ENCODE results near the gene ACTN1. TPM values are rescaled to one million over a fixed set of nuclear protein-coding genes. Genes with fewer than 3 reads are reported as not detected.

The ACTN1 gene
- total and polyA plus RNA-seq, 10 of the 15 experiments (the other 5 are each of a cell fraction or from before 2014, with no cell fraction given) = 0.14 to 39.4 (median 2.6) TPM

- DNase-seq (ENCODE audit: low read depth, low spot score) = no peak
- peak; percentile 70 for ATAC-seq
Observed at GRCh38 chr14:68834816-68835215, 144.3 kb downstream of the ACTN1 start.

GRCh38 chr14:68828698-68829097 lies 150.4 kb downstream of the ACTN1 start:
- ChIA-PET RAD21 (ENCODE audit: unreplicated experiment) (interaction anchor here (0.9 to 1.8 kb wide), 4 partner anchors 9 to 581 kb away, joined by 3 to 8 read pairs (median 3); no protein-coding TSS in a partner anchor), SMC1A (ENCODE audit: uncharacterized antibody, unreplicated experiment) (interaction anchor here (0.9 to 2.5 kb wide), 9 partner anchors 9 to 991 kb away, joined by 3 to 18 read pairs (median 4); no protein-coding TSS in a partner anchor), POLR2A (interaction anchor here (0.7 to 0.9 kb wide), 2 partner anchors 15 to 37 kb away, joined by 3 read pairs; no protein-coding TSS in a partner anchor), CTCF (interaction anchor here (1.2 to 22.6 kb wide), 4 partner anchors 14 to 885 kb away, joined by 3 to 254 read pairs (median 118); partner anchors contain the start of gene ZFP36L1)
- Histone ChIP-seq H4K20me1 (ENCODE audit: control insufficient read depth, insufficient read depth) (no peaks in the 10 kb centered on the region), H3K36me3 (ENCODE audit: control insufficient read depth in 2 of 2, insufficient read depth in 2 of 2, low read length in 1 of 2) (no peaks in the 10 kb centered on the region), H3K27me3 (replicated peaks in 1 of 2; ENCODE audit: control insufficient read depth in 2 of 2, insufficient read depth in 2 of 2, low read length in 1 of 2) (no peaks in the 10 kb centered on the region), H3K4me3 (no peak overlapping the region), H3K79me2 (ENCODE audit: control insufficient read depth, insufficient read depth, low read length) (no peaks in the 10 kb centered on the region), H3K27ac (ENCODE audit: control insufficient read depth, insufficient read depth) (no peak overlapping the region), H3K9ac (ENCODE audit: control insufficient read depth, insufficient read depth, low read length) (no peak overlapping the region), H3K9me3 (replicated peaks; ENCODE audit: control insufficient read depth, insufficient read depth, low read length) (no peaks in the 10 kb centered on the region; the same call in 2 of the 3 replicates), H3K4me1 (ENCODE audit: control insufficient read depth, insufficient read depth, low read length) (peaks cover 11% of the 10 kb centered on the region), H3K4me2 (ENCODE audit: control insufficient read depth, insufficient read depth) (no peak overlapping the region), H2AFZ (ENCODE audit: control insufficient read depth, low read depth, low read length) (no peak overlapping the region)
- FAIRE-seq (no peak), ATAC-seq (no peak), DNase-seq (ENCODE audit: low read depth, low spot score) (no peak)
- BruUV-seq (replicated peaks) = no TSS peak
- intact Hi-C loops (cut with micrococcal nuclease; ENCODE audit: unreplicated experiment) (no loop called here), in situ Hi-C loops (cut with MboI) (loop anchor here (10.0 kb wide), 1 partner anchor 894 kb away; no protein-coding TSS in a partner anchor)
- TF ChIP-seq DPF2 (IDR thresholded peaks at IDR 0.05) (no peak), RELA (IDR thresholded peaks at IDR 0.05; ENCODE audit: borderline replicate concordance, partially characterized antibody) (no peak), BCL3 (IDR thresholded peaks at IDR 0.05; ENCODE audit: borderline replicate concordance, insufficient read depth, low read depth, low read length, poor library complexity, severe bottlenecking) (no peak), IRF5 (IDR thresholded peaks at IDR 0.05; ENCODE audit: borderline replicate concordance) (no peak), ZZZ3 (IDR thresholded peaks at IDR 0.05; ENCODE audit: control insufficient read depth, insufficient read length, low read depth) (no peak), POLR2AphosphoS2 (IDR thresholded peaks at IDR 0.05; ENCODE audit: low read depth, low read length) (no peak), TAF1 (IDR thresholded peaks at IDR 0.05; ENCODE audit: borderline replicate concordance, low read depth, low read length) (no peak), YY1 (IDR thresholded peaks at IDR 0.05; ENCODE audit: low read depth, low read length) (no peak), IRF3 (IDR thresholded peaks at IDR 0.05) (no peak), EZH2 (IDR thresholded peaks at IDR 0.05; ENCODE audit: borderline replicate concordance, control insufficient read depth, low read depth, low read length) (no peak), CHD4 (IDR thresholded peaks at IDR 0.05) (no peak), BACH1 (IDR thresholded peaks at IDR 0.05; ENCODE audit: borderline replicate concordance) (no peak)

More at GRCh38 chr14:68834816-68835215, 144.3 kb downstream of the ACTN1 start:
- in situ Hi-C loops (cut with MboI) = no loop called here
- Histone ChIP-seq H3K36me3 (ENCODE audit: control insufficient read depth in 2 of 2, insufficient read depth in 2 of 2, low read length in 1 of 2) (no peaks in the 10 kb centered on the region), H3K27ac (ENCODE audit: control insufficient read depth, insufficient read depth) (no peak overlapping the region), H3K4me3 (no peak overlapping the region), H3K4me2 (ENCODE audit: control insufficient read depth, insufficient read depth) (peak overlapping the region; percentile 32; the same call in 1 of the 2 replicates), H3K27me3 (replicated peaks in 1 of 2; ENCODE audit: control insufficient read depth in 2 of 2, insufficient read depth in 2 of 2, low read length in 1 of 2) (no peaks in the 10 kb centered on the region), H3K9me3 (replicated peaks; ENCODE audit: control insufficient read depth, insufficient read depth, low read length) (peaks cover 5% of the 10 kb centered on the region; the same call in 2 of the 3 replicates), H2AFZ (ENCODE audit: control insufficient read depth, low read depth, low read length) (no peak overlapping the region), H4K20me1 (ENCODE audit: control insufficient read depth, insufficient read depth) (no peaks in the 10 kb centered on the region), H3K9ac (ENCODE audit: control insufficient read depth, insufficient read depth, low read length) (no peak overlapping the region), H3K4me1 (ENCODE audit: control insufficient read depth, insufficient read depth, low read length) (peaks cover 4% of the 10 kb centered on the region; the same call in 1 of the 2 replicates), H3K79me2 (ENCODE audit: control insufficient read depth, insufficient read depth, low read length) (no peaks in the 10 kb centered on the region)
- WGBS (ENCODE audit: insufficient coverage, insufficient replicate concordance, low lambda C conversion rate, missing lambda C conversion rate) = 16% methylated on average over 6 of the region's 6 CpGs
- CTCF ChIA-PET = interaction anchor here (0.6 to 22.6 kb wide), 4 partner anchors 8 to 891 kb away, joined by 3 to 231 read pairs (median 5); no protein-coding TSS in a partner anchor
- SMC1A ChIA-PET (ENCODE audit: uncharacterized antibody, unreplicated experiment) = no interaction called here
- BruUV-seq (replicated peaks) = no TSS peak
- no peak for FAIRE-seq
- POLR2A ChIA-PET = interaction anchor here (0.7 kb wide), 1 partner anchor 11 kb away, joined by 5 read pairs; no protein-coding TSS in a partner anchor
- TF ChIP-seq ATF7 (IDR thresholded peaks at IDR 0.05; ENCODE audit: low read depth) (peak; percentile 15; the same call in 1 of the 2 replicates), ZNF384 (IDR thresholded peaks at IDR 0.05; ENCODE audit: borderline replicate concordance, low read depth, low read length) (0 out of 2 replicates have a peak, but pooled peaks have one; percentile 24), RELA (IDR thresholded peaks at IDR 0.05; ENCODE audit: borderline replicate concordance, partially characterized antibody) (no peak)
- RAD21 ChIA-PET (ENCODE audit: unreplicated experiment) = interaction anchor here (1.0 kb wide), 1 partner anchor 8 kb away, joined by 3 read pairs; no protein-coding TSS in a partner anchor
- intact Hi-C loops (cut with micrococcal nuclease; ENCODE audit: unreplicated experiment) = no loop called here

Measured in GM12878 (cell line).